Left ventricle myocardium inferior (tissue), 1 donor: Measurements from ENCODE around the gene SLC44A1. TPM values are rescaled to one million over a fixed set of nuclear protein-coding genes. Genes with fewer than 3 reads are reported as not detected.
A peak's percentile ranks its signal among the peaks of the same experiment; 100 is the strongest.

ENCODE experiments used
- DNase-seq: peaks from one replicate; pipeline ENCODE4 v3.0.0-alpha.2; 2020
- H3K27ac ChIP-seq: fragments of 200-600 bp; replicated peaks from 2 replicates; pipeline ENCODE4 v1.8.0; 2021
- H3K27me3 ChIP-seq: fragments of 200-600 bp; 2 replicates; pipeline ENCODE4 v1.8.0; 2021; ENCODE audit warnings: low read depth
- H3K36me3 ChIP-seq: fragments of 200-600 bp; 2 replicates; pipeline ENCODE4 v1.8.0; 2021
- H3K4me1 ChIP-seq: fragments of 200-600 bp; 2 replicates; pipeline ENCODE4 v1.8.0; 2021
- H3K4me3 ChIP-seq: fragments of 200-600 bp; 2 replicates; pipeline ENCODE4 v1.8.0; 2021; ENCODE audit warnings: mild to moderate bottlenecking, moderate library complexity
- H3K9me3 ChIP-seq: fragments of 200-600 bp; replicated peaks from 2 replicates; pipeline ENCODE4 v1.8.0; 2021
- intact Hi-C: fragments of 100-400 bp; cut with micrococcal nuclease; formaldehyde crosslinking; loops from one replicate; pipeline ENCODE4 v1.11.0; 2022
- long read RNA-seq: library from polyadenylated mRNA; unstranded; transcript quantifications from one replicate; pipeline ENCODE4 v2.0.0, GENCODE V29; 2021
- total RNA-seq: library from RNA; stranded (reverse); fragmentation: NEBNext Ultra II Directional; extraction: Animal tissue kit (Norgen Biotek cat#: 25700); gene quantifications from one replicate; pipeline ENCODE4 v1.2.1, GENCODE V29; 2021
- TF ChIP-seq, protein P1 (sequence below): fragments of 200-600 bp; IDR thresholded peaks from 2 replicates; pipeline ENCODE4 v1.8.0; 2021; ENCODE audit warnings: antibody characterized with exemption, mild to moderate bottlenecking, borderline replicate concordance
- donor health status: DM: no; HTN: yes; CAD: no; lungs with severe emphysema.

Gene SLC44A1
- 27.0 TPM for total RNA-seq
- long read RNA-seq, full-length matches to known transcripts: 91 of 104 reads
- long read RNA-seq, partial matches to known transcripts: 5 of 104 reads
- long read RNA-seq, other reads (novel, unspliced or antisense): 8 of 104 reads

DNA sequence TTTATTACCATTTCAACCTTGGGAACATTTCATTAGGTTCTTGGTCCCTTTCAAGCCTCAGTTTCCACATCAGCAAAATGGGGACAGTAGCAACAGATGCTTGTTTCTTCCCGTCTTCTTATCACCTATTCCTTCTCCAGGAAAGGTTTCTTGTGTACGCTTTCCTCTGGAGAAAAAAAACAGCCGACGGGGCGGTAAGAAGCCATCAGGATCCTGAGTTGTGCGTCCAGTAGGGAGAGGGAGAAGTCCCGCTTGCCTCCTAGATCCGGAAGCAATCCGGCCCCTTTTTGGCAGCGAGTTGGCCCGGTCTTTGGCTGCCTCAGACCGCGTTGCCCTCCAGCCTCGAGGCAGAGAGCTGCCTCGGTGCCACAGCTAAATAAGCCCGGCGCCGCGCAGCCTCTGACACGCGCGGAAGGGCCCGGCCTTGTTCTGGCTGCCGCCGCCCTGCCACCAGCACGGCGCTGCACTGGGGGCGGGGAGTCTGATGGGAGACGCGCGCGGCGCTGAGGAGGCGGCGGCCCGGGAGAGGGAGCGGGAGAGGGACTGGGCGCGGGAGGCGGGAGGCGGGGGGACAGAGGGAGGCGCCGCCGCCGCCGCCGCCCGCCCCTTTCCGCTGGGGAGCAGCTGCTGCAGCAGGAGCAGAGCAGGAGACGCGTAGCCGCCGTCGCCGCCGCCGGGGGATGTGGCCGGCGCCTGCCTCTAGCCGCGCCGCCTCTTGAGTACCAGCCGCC is at the start of gene SLC44A1:
SLC44A1 (plus strand) TSS at position 649 of the 731 bp plus-strand sequence. CDS start 218 bp downstream, outside the sequence.
- Histone ChIP-seq H3K27ac (peak within 1 kb of the TSS; percentile 90), H3K4me1 (peaks cover 65% of the 10 kb centered on the region), H3K36me3 (no peaks in the 10 kb centered on the region), H3K27me3 (no peaks in the 10 kb centered on the region), H3K4me3 (peak within 1 kb of the TSS; percentile 83), H3K9me3 (peaks cover 11% of the 10 kb centered on the region)
- intact Hi-C loops: no loop called here
- peak; percentile 98 for DNase-seq
- TF ChIP-seq, protein P1, sequence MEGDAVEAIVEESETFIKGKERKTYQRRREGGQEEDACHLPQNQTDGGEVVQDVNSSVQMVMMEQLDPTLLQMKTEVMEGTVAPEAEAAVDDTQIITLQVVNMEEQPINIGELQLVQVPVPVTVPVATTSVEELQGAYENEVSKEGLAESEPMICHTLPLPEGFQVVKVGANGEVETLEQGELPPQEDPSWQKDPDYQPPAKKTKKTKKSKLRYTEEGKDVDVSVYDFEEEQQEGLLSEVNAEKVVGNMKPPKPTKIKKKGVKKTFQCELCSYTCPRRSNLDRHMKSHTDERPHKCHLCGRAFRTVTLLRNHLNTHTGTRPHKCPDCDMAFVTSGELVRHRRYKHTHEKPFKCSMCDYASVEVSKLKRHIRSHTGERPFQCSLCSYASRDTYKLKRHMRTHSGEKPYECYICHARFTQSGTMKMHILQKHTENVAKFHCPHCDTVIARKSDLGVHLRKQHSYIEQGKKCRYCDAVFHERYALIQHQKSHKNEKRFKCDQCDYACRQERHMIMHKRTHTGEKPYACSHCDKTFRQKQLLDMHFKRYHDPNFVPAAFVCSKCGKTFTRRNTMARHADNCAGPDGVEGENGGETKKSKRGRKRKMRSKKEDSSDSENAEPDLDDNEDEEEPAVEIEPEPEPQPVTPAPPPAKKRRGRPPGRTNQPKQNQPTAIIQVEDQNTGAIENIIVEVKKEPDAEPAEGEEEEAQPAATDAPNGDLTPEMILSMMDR: peak; percentile 19

DNA sequence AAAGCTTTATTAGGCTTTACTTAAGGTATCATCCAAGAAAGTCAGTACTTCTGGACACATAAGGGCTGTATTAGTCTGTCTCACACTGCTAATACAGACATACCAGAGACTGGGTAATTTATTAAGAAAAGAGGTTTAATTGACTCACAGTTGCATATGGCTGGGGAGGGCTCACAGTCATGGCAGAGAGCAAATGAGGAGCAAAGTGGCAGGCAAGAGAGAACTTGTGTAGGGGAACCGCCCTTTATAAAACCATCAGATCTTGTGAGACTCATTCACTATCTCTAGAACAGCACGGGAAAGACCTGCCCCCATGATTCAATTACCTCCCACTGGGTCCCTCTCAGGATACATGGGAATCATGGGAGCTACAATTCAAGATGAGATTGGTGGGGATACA is 49.2 kb upstream of the SLC44A1 start:
- H3K27me3 ChIP-seq: peaks cover 3% of the 10 kb centered on the region
- no peaks in the 10 kb centered on the region for H3K36me3 ChIP-seq
- TF ChIP-seq, protein P1: no peak
- H3K27ac ChIP-seq: no peak overlapping the region
- DNase-seq: no peak
- no peaks in the 10 kb centered on the region for H3K4me1 ChIP-seq
- intact Hi-C loops: no loop called here
- no peak overlapping the region for H3K4me3 ChIP-seq
- no peaks in the 10 kb centered on the region for H3K9me3 ChIP-seq

DNA sequence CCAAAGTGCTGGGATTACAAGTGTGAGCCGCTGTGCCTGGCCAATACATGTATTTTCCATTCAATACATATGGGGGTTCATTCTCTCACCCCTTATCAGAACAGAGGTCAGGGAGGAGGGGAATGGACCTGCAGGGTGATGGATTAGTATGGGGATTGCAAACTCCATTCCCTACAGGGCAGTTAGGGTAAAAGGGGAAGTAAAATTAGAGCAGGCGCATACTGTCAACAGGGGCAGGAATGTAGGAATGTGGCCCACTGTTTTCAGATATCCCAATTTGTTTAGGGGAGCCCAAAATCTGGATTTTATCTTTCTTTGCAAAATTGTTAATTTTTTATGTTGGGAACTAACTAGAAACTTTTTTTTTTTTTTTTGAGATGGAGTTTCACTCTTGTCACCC is 46.4 kb upstream of the SLC44A1 start:
- TF ChIP-seq, protein P1: no peak
- Histone ChIP-seq H3K36me3 (no peaks in the 10 kb centered on the region), H3K4me3 (no peak overlapping the region), H3K27me3 (no peaks in the 10 kb centered on the region), H3K9me3 (no peaks in the 10 kb centered on the region), H3K27ac (no peak overlapping the region), H3K4me1 (no peaks in the 10 kb centered on the region)
- DNase-seq: no peak
- intact Hi-C loops: no loop called here

DNA sequence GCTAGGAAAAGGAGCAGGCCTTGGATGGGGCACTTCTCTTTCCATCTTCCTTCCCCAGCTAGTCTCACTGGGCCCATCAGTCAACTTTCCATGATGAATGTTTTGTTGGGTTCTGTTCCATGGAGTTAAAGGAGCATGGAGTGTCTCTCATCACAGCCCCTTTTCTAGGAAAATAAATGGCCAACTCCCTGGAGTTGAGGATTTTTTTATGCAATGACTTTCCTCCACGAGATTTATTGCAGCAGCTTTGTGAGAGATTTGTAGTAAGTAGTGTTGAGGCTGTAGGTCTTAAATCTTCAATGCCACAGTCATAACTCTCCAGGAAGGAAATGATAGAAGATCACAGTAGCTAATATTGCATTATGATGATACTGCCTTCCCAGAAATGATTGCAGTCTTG is 45.6 kb upstream of the SLC44A1 start:
- intact Hi-C loops: no loop called here
- no peaks in the 10 kb centered on the region for H3K9me3 ChIP-seq
- no peaks in the 10 kb centered on the region for H3K4me1 ChIP-seq
- no peaks in the 10 kb centered on the region for H3K27me3 ChIP-seq
- TF ChIP-seq, protein P1: no peak
- no peak overlapping the region for H3K4me3 ChIP-seq
- no peak overlapping the region for H3K27ac ChIP-seq
- DNase-seq: no peak
- H3K36me3 ChIP-seq: no peaks in the 10 kb centered on the region

DNA sequence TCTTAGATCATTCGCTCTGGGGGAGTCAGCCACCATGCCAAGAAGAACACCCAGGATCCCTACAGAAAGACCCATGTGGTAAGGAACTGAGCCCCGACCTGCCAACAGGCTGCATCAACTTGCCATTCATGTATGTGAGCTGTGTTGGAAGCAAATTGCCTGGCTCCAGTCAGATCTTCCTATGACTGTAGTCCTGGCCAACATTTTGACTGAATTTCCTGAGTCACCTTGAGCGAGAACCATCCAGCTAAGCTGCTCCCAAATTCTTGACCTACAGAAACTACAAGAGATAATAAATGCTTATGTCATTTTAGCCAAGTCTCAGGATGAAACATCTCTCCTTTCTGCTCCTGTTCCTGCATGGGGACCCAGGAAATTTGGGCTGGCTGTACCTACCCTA is 40.0 kb upstream of the SLC44A1 start:
- intact Hi-C loops: no loop called here
- H3K9me3 ChIP-seq: no peaks in the 10 kb centered on the region
- TF ChIP-seq, protein P1: no peak
- H3K27ac ChIP-seq: no peak overlapping the region
- no peaks in the 10 kb centered on the region for H3K36me3 ChIP-seq
- no peak for DNase-seq
- peaks cover 20% of the 10 kb centered on the region for H3K4me1 ChIP-seq
- no peak overlapping the region for H3K4me3 ChIP-seq
- no peaks in the 10 kb centered on the region for H3K27me3 ChIP-seq
